Ishikawa (cell line): ENCODE results near the gene ZNF91.

ENCODE experiments used
- CEBPB ChIP-seq: IDR thresholded peaks from 2 replicates; pipeline ENCODE4 v1.6.1; 2012
- CREB1 ChIP-seq: IDR thresholded peaks from 2 replicates; pipeline ENCODE4 v1.6.1; 2012; ENCODE audit warnings: low read depth
- EP300 ChIP-seq: IDR thresholded peaks from 2 replicates; pipeline ENCODE4 v1.6.1; 2012; ENCODE audit warnings: borderline replicate concordance
- FOXM1 ChIP-seq: IDR thresholded peaks from 2 replicates; pipeline ENCODE4 v1.6.1; 2012; ENCODE audit warnings: low read depth, borderline replicate concordance
- NFIC ChIP-seq: IDR thresholded peaks from 2 replicates; pipeline ENCODE4 v1.6.1; 2012
- RAD21 ChIP-seq: IDR thresholded peaks from 2 replicates; pipeline ENCODE4 v1.6.1; 2012; ENCODE audit warnings: low read depth
- TAF1 ChIP-seq: IDR thresholded peaks from 2 replicates; pipeline ENCODE4 v1.6.1; 2012; ENCODE audit warnings: low read depth, mild to moderate bottlenecking
- TCF12 ChIP-seq: IDR thresholded peaks from 2 replicates; pipeline ENCODE4 v1.6.1; 2012; ENCODE audit warnings: low read depth
- TEAD4 ChIP-seq: IDR thresholded peaks from 2 replicates; pipeline ENCODE4 v1.6.1; 2012
- YY1 ChIP-seq: IDR thresholded peaks from 2 replicates; pipeline ENCODE4 v1.6.1; 2012; ENCODE audit warnings: low read depth
- TF ChIP-seq, protein P1 (sequence below): IDR thresholded peaks from 2 replicates; pipeline ENCODE4 v1.6.1; 2012
- TF ChIP-seq, protein P2 (sequence below): IDR thresholded peaks from 2 replicates; pipeline ENCODE4 v1.6.1; 2012; ENCODE audit warnings: low read depth, mild to moderate bottlenecking
- TF ChIP-seq, protein P3 (sequence below): IDR thresholded peaks from 2 replicates; pipeline ENCODE4 v1.6.1; 2012

DNA sequence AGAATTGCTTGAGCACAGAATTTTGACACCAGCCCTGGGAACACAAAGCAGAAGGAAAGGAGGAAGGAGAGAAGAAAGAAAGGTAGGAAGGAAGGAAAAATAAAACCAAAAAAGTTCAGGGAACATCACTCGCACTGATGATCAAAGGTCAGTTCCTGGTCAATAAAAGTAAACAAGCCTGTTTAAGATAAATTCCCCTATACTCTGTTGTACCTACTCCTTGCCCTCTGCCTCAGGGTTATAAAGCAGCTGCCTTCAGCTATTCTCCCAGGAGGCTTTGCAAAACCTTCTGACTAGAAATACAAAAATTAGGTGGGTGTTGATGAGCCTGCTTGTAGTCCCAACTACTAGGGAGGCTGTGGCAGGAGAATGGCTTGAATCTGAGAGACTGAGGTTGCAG is 14.9 kb upstream of the ZNF91 start:
- TF ChIP-seq, protein P1, sequence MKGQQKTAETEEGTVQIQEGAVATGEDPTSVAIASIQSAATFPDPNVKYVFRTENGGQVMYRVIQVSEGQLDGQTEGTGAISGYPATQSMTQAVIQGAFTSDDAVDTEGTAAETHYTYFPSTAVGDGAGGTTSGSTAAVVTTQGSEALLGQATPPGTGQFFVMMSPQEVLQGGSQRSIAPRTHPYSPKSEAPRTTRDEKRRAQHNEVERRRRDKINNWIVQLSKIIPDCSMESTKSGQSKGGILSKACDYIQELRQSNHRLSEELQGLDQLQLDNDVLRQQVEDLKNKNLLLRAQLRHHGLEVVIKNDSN, result no peak
- TF ChIP-seq FOXM1, result no peak
- TF ChIP-seq RAD21, result no peak
- TF ChIP-seq, protein P2, sequence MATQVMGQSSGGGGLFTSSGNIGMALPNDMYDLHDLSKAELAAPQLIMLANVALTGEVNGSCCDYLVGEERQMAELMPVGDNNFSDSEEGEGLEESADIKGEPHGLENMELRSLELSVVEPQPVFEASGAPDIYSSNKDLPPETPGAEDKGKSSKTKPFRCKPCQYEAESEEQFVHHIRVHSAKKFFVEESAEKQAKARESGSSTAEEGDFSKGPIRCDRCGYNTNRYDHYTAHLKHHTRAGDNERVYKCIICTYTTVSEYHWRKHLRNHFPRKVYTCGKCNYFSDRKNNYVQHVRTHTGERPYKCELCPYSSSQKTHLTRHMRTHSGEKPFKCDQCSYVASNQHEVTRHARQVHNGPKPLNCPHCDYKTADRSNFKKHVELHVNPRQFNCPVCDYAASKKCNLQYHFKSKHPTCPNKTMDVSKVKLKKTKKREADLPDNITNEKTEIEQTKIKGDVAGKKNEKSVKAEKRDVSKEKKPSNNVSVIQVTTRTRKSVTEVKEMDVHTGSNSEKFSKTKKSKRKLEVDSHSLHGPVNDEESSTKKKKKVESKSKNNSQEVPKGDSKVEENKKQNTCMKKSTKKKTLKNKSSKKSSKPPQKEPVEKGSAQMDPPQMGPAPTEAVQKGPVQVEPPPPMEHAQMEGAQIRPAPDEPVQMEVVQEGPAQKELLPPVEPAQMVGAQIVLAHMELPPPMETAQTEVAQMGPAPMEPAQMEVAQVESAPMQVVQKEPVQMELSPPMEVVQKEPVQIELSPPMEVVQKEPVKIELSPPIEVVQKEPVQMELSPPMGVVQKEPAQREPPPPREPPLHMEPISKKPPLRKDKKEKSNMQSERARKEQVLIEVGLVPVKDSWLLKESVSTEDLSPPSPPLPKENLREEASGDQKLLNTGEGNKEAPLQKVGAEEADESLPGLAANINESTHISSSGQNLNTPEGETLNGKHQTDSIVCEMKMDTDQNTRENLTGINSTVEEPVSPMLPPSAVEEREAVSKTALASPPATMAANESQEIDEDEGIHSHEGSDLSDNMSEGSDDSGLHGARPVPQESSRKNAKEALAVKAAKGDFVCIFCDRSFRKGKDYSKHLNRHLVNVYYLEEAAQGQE, result no peak
- no peak for TF ChIP-seq YY1
- TF ChIP-seq EP300, result no peak
- TF ChIP-seq TAF1, result no peak
- no peak for TF ChIP-seq TCF12
- TF ChIP-seq, protein P3, sequence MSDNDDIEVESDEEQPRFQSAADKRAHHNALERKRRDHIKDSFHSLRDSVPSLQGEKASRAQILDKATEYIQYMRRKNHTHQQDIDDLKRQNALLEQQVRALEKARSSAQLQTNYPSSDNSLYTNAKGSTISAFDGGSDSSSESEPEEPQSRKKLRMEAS, result no peak
- TF ChIP-seq CREB1, result no peak
- no peak for TF ChIP-seq TEAD4
- no peak for TF ChIP-seq NFIC
- TF ChIP-seq CEBPB, result no peak
